T-helper 2 cell treated with Interferon-gamma antibody and Interleukin-4, amounts not matched to agents 5 μg/mL and 100 μg/mL, for 36 hours (primary cell): ENCODE measurements around the gene SCN1A.
"Not testable (repeated sequence)": the region's sequence is repeated elsewhere in the genome, so short reads cannot be mapped to it uniquely, and the experiment has no call there.

Experiments used
- DNase-seq: peaks from one replicate; pipeline ENCODE4 v3.0.0; 2021; ENCODE audit warnings: low spot score
- H3K27ac Mint-ChIP-seq: one replicate; pipeline ENCODE4 v1.8.0; 2021; ENCODE audit warnings: mild to moderate bottlenecking, mixed read lengths
- H3K27me3 Mint-ChIP-seq: one replicate; pipeline ENCODE4 v1.8.0; 2021; ENCODE audit warnings: low read depth, mixed read lengths
- H3K36me3 Mint-ChIP-seq: one replicate; pipeline ENCODE4 v1.8.0; 2021; ENCODE audit warnings: low read depth, mixed read lengths
- H3K4me1 Mint-ChIP-seq: one replicate; pipeline ENCODE4 v1.8.0; 2021; ENCODE audit warnings: low read depth, mixed read lengths
- H3K4me3 Mint-ChIP-seq: one replicate; pipeline ENCODE4 v1.8.0; 2022; ENCODE audit warnings: mild to moderate bottlenecking, moderate library complexity, mixed read lengths
- H3K9me3 Mint-ChIP-seq: one replicate; pipeline ENCODE4 v1.8.0; 2021; ENCODE audit warnings: mixed read lengths

SCN1A gene

GRCh38 chr2:166125557-166125956 is 2.3 kb downstream of the SCN1A start:
- H3K4me1 Mint-ChIP-seq = peaks cover 1% of the 10 kb centered on the region
- no peaks in the 10 kb centered on the region for H3K9me3 Mint-ChIP-seq
- H3K27me3 Mint-ChIP-seq = peaks cover 4% of the 10 kb centered on the region
- H3K27ac Mint-ChIP-seq = no peak overlapping the region
- H3K36me3 Mint-ChIP-seq = no peaks in the 10 kb centered on the region
- no peak overlapping the region for H3K4me3 Mint-ChIP-seq
- DNase-seq = no peak

- H3K36me3 Mint-ChIP-seq = no peaks in the 10 kb centered on the region
- H3K27ac Mint-ChIP-seq = no peak overlapping the region
Measured at GRCh38 chr2:166118180-166118579, 9.6 kb downstream of the SCN1A start.

DNA sequence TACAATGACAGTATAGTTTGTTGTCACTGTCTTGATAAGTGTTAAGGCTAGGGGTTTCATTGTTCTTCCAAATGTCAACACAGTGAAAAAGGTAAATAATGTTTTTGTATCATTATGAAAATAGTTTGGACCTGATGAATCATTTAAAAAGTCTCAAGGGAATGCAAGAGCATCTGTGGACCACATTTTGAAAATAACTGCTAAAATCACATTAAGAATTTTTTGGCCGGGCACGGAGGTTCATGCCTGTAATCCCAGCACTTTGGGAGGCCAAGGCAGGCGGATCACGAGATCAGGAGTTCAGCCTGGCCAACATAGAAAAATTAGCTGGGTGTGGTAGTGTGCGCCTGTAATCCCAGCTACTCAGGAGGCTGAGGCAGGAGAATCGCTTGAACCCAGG is 10.3 kb downstream of the SCN1A start:
- Mint-ChIP-seq H3K4me3 (no peak overlapping the region), H3K36me3 (no peaks in the 10 kb centered on the region), H3K4me1 (no peaks in the 10 kb centered on the region), H3K27me3 (peaks cover 2% of the 10 kb centered on the region), H3K27ac (no peak overlapping the region), H3K9me3 (no peaks in the 10 kb centered on the region)
- DNase-seq = no peak

More at GRCh38 chr2:166118180-166118579, 9.6 kb downstream of the SCN1A start:
- H3K4me1 Mint-ChIP-seq = no peaks in the 10 kb centered on the region
- peaks cover 2% of the 10 kb centered on the region for H3K27me3 Mint-ChIP-seq
- no peak for DNase-seq
- H3K4me3 Mint-ChIP-seq = no peak overlapping the region
- no peaks in the 10 kb centered on the region for H3K9me3 Mint-ChIP-seq

DNA sequence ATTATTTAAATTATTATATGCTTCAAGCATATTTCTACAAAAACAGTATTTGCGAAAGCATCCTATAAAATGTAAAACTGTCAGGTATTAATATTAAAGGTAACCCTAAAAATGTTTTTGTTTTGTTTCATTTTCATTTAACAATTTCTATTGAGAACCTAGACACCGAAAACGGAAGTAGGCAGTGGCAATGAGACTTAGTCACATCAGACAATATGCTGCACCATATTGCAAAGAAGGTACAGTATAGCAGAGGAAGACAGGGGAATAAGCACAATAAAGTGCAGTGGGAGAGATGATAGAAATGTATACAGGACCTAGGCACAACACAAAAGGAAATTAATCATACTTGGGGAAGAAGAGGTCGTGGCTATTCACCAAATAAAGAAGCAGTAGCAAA is 12.2 kb downstream of the SCN1A start:
- H3K9me3 Mint-ChIP-seq = no peaks in the 10 kb centered on the region
- no peak overlapping the region for H3K4me3 Mint-ChIP-seq
- H3K27ac Mint-ChIP-seq = no peak overlapping the region
- DNase-seq = no peak
- peaks cover 2% of the 10 kb centered on the region for H3K27me3 Mint-ChIP-seq
- H3K4me1 Mint-ChIP-seq = no peaks in the 10 kb centered on the region
- no peaks in the 10 kb centered on the region for H3K36me3 Mint-ChIP-seq

GRCh38 chr2:166112193-166112605 is 15.6 kb downstream of the SCN1A start:
- Mint-ChIP-seq H3K27ac (no peak overlapping the region), H3K9me3 (no peaks in the 10 kb centered on the region), H3K4me1 (no peaks in the 10 kb centered on the region), H3K27me3 (peaks cover 2% of the 10 kb centered on the region), H3K4me3 (no peak overlapping the region), H3K36me3 (no peaks in the 10 kb centered on the region)
- no peak for DNase-seq

- H3K36me3 Mint-ChIP-seq = no peaks in the 10 kb centered on the region
- H3K4me1 Mint-ChIP-seq = peaks cover 2% of the 10 kb centered on the region
- H3K4me3 Mint-ChIP-seq = no peak overlapping the region
- H3K9me3 Mint-ChIP-seq = peaks cover 4% of the 10 kb centered on the region
- no peak for DNase-seq
- H3K27ac Mint-ChIP-seq = no peak overlapping the region
- H3K27me3 Mint-ChIP-seq = no peaks in the 10 kb centered on the region
Measured at GRCh38 chr2:166106431-166107015, 21.3 kb downstream of the SCN1A start.

- no peaks in the 10 kb centered on the region for H3K27me3 Mint-ChIP-seq
- DNase-seq = no peak
- H3K4me3 Mint-ChIP-seq = no peak overlapping the region
- no peak overlapping the region for H3K27ac Mint-ChIP-seq
- H3K9me3 Mint-ChIP-seq = peaks cover 5% of the 10 kb centered on the region
- no peaks in the 10 kb centered on the region for H3K36me3 Mint-ChIP-seq
- peaks cover 2% of the 10 kb centered on the region for H3K4me1 Mint-ChIP-seq
Measured at GRCh38 chr2:166104773-166105172, 23.0 kb downstream of the SCN1A start.

- Mint-ChIP-seq H3K27me3 (no peaks in the 10 kb centered on the region), H3K36me3 (no peaks in the 10 kb centered on the region), H3K4me3 (no peak overlapping the region), H3K4me1 (peaks cover 2% of the 10 kb centered on the region), H3K9me3 (peaks cover 5% of the 10 kb centered on the region), H3K27ac (no peak overlapping the region)
- no peak for DNase-seq
Measured at GRCh38 chr2:166104084-166104483, 23.7 kb downstream of the SCN1A start.

- not testable (repeated sequence) for H3K36me3 Mint-ChIP-seq, H3K27ac Mint-ChIP-seq, DNase-seq, H3K4me1 Mint-ChIP-seq, H3K9me3 Mint-ChIP-seq, H3K4me3 Mint-ChIP-seq, H3K27me3 Mint-ChIP-seq
Measured at GRCh38 chr2:166103277-166103676, 24.5 kb downstream of the SCN1A start.

DNA sequence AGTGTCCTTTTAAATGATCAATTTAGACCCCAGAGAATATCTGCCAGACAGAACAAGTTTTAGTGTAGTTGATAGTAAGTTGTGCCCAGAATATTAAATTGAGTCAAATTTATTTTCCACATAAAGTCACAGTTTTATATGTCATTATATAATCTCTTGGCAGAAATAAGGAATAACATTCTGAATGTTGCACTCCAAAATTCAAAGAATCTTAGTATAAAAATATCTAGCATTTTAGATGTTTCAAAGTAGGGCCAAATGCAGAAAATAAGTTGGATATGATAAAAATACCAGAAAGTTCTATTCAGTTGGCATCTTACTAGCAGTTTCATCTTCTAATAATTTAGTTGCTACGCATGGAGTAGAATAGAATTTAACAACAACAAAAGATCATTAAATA is 33.5 kb downstream of the SCN1A start:
- Mint-ChIP-seq H3K27ac (no peak overlapping the region), H3K4me1 (no peaks in the 10 kb centered on the region), H3K4me3 (no peak overlapping the region), H3K36me3 (no peaks in the 10 kb centered on the region), H3K27me3 (peaks cover 2% of the 10 kb centered on the region), H3K9me3 (no peaks in the 10 kb centered on the region)
- no peak for DNase-seq

DNA sequence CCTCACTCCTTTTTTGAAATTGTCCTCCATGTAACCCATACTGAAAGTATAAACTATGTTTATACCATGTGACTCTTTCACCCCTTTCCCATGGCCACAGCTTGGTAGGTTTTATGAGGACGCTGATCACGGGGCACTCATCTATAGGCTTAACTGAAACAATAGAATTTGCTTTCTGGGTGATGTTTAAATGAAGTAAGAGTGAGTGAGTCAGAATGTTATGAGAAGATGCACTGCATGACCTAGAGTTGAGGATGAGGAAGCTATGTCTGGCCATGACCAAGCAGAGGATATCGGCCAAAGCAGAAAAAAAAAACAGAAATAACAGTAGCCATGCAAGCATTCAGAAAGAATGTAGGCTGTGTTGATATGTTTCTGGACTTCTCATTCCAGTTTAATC is 34.9 kb downstream of the SCN1A start:
- no peaks in the 10 kb centered on the region for H3K9me3 Mint-ChIP-seq
- H3K27me3 Mint-ChIP-seq = peaks cover 2% of the 10 kb centered on the region
- H3K27ac Mint-ChIP-seq = no peak overlapping the region
- H3K4me3 Mint-ChIP-seq = no peak overlapping the region
- DNase-seq = no peak
- H3K4me1 Mint-ChIP-seq = no peaks in the 10 kb centered on the region
- no peaks in the 10 kb centered on the region for H3K36me3 Mint-ChIP-seq

GRCh38 chr2:166091439-166091838 is 36.4 kb downstream of the SCN1A start:
- Mint-ChIP-seq H3K9me3 (no peaks in the 10 kb centered on the region), H3K4me1 (no peaks in the 10 kb centered on the region), H3K27ac (no peak overlapping the region), H3K36me3 (no peaks in the 10 kb centered on the region), H3K4me3 (no peak overlapping the region), H3K27me3 (peaks cover 2% of the 10 kb centered on the region)
- no peak for DNase-seq

- Mint-ChIP-seq H3K4me1 (no peaks in the 10 kb centered on the region), H3K36me3 (no peaks in the 10 kb centered on the region), H3K27ac (no peak overlapping the region), H3K4me3 (no peak overlapping the region), H3K9me3 (no peaks in the 10 kb centered on the region), H3K27me3 (peaks cover 2% of the 10 kb centered on the region)
- no peak for DNase-seq
Measured at GRCh38 chr2:166090908-166091307, 36.9 kb downstream of the SCN1A start.

DNA sequence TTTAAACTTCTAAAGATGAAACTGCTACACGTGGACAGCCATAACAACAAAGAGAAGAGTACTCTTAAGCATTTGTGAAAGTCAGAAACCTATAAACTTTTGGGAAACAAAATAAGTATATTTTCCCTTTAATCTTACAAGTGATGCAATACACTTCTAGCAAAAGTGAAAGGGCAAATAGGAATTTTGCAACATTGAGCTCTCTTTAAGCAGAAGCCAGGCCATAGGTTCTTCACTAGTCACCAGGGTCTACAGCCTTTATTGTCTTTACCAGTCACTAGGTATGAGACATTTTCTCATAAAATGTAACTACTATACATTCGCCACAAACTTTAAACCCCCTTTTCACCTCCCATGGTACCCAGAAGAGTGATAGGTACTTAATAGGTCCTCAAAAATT is 37.5 kb downstream of the SCN1A start:
- no peak overlapping the region for H3K4me3 Mint-ChIP-seq
- no peaks in the 10 kb centered on the region for H3K9me3 Mint-ChIP-seq
- H3K36me3 Mint-ChIP-seq = no peaks in the 10 kb centered on the region
- H3K4me1 Mint-ChIP-seq = no peaks in the 10 kb centered on the region
- peaks cover 2% of the 10 kb centered on the region for H3K27me3 Mint-ChIP-seq
- DNase-seq = no peak
- no peak overlapping the region for H3K27ac Mint-ChIP-seq

GRCh38 chr2:166088634-166089033 is 39.2 kb downstream of the SCN1A start:
- peaks cover 2% of the 10 kb centered on the region for H3K27me3 Mint-ChIP-seq
- H3K27ac Mint-ChIP-seq = no peak overlapping the region
- no peaks in the 10 kb centered on the region for H3K36me3 Mint-ChIP-seq
- no peak overlapping the region for H3K4me3 Mint-ChIP-seq
- no peaks in the 10 kb centered on the region for H3K4me1 Mint-ChIP-seq
- H3K9me3 Mint-ChIP-seq = no peaks in the 10 kb centered on the region
- DNase-seq = no peak
